OCI-LY1 (cell line): ENCODE data around the gene GUCA1A.

Experiments
- H2AFZ ChIP-seq: fragments of 200-600 bp; sonication (generic), shearing (Covaris generic); 2 replicates; pipeline ENCODE4 v1.6.0; 2014; ENCODE audit warnings: antibody characterized with exemption, mild to moderate bottlenecking, low read length
- H3F3A ChIP-seq: fragments of 200-600 bp; sonication (generic), shearing (Covaris generic); 2 replicates; pipeline ENCODE4 v1.6.0; 2014; ENCODE audit warnings: mild to moderate bottlenecking, antibody characterized with exemption, low read length, moderate library complexity; ENCODE audit not compliant: insufficient read depth
- H3K27ac ChIP-seq: fragments of 200-600 bp; sonication (generic); 2 replicates; pipeline ENCODE4 v1.5.1; 2014; ENCODE audit warnings: low read length, mixed run types, mild to moderate bottlenecking, low read depth; ENCODE audit not compliant: poor library complexity, severe bottlenecking
- H3K27me3 ChIP-seq: fragments of 200-600 bp; sonication (generic); 2 replicates; pipeline ENCODE4 v1.6.0; 2014; ENCODE audit warnings: antibody characterized with exemption, mild to moderate bottlenecking, low read length, moderate library complexity; ENCODE audit not compliant: insufficient read depth
- H3K36me3 ChIP-seq: fragments of 200-600 bp; sonication (generic); 2 replicates; pipeline ENCODE4 v1.6.1; 2014; ENCODE audit warnings: mild to moderate bottlenecking, antibody characterized with exemption, low read length, moderate library complexity, mixed read lengths; ENCODE audit not compliant: insufficient read depth
- H3K4me1 ChIP-seq: fragments of 200-600 bp; sonication (generic); 2 replicates; pipeline ENCODE4 v1.5.1; 2014; ENCODE audit warnings: mild to moderate bottlenecking, low read length, moderate library complexity; ENCODE audit not compliant: insufficient read depth, severe bottlenecking
- H3K4me2 ChIP-seq: fragments of 200-600 bp; sonication (generic), shearing (Covaris generic); 2 replicates; pipeline ENCODE4 v1.6.1; 2014; ENCODE audit warnings: low read length
- H3K4me3 ChIP-seq: fragments of 200-600 bp; sonication (generic); 2 replicates; pipeline ENCODE4 v1.5.1; 2014; ENCODE audit warnings: low read length, low read depth, mild to moderate bottlenecking, mixed read lengths; ENCODE audit not compliant: poor library complexity, severe bottlenecking
- H3K79me2 ChIP-seq: fragments of 200-600 bp; shearing (Covaris generic); 2 replicates; pipeline ENCODE4 v1.6.1; 2016; ENCODE audit warnings: mixed run types, low read length, mixed read lengths; ENCODE audit not compliant: insufficient read depth
- H3K9ac ChIP-seq: fragments of 200-600 bp; sonication (generic), shearing (Covaris generic); 2 replicates; pipeline ENCODE4 v1.6.1; 2014; ENCODE audit warnings: mild to moderate bottlenecking, low read length, mixed read lengths
- H3K9me2 ChIP-seq: fragments of 200-600 bp; sonication (generic), shearing (Covaris generic); 2 replicates; pipeline ENCODE4 v1.6.1; 2014; ENCODE audit warnings: low read depth, mild to moderate bottlenecking, low read length, mixed read lengths
- H3K9me3 ChIP-seq: fragments of 200-600 bp; shearing (Covaris generic); 2 replicates; pipeline ENCODE4 v1.6.1; 2014; ENCODE audit warnings: low read length, mixed read lengths
- H4K20me1 ChIP-seq: fragments of 200-600 bp; sonication (generic), shearing (Covaris generic); 2 replicates; pipeline ENCODE4 v1.6.0; 2016; ENCODE audit warnings: mild to moderate bottlenecking, low read length; ENCODE audit not compliant: insufficient read depth
- EZH2 ChIP-seq: fragments of 200-600 bp; sonication (generic), shearing (Covaris generic); IDR thresholded peaks from 2 replicates; pipeline ENCODE4 v1.8.0; 2017; ENCODE audit warnings: borderline replicate concordance, mixed run types, mild to moderate bottlenecking, antibody characterized with exemption, low read length, moderate library complexity, mixed read lengths
- TF ChIP-seq, protein P1 (sequence below): fragments of 200-600 bp; sonication (generic), shearing (Covaris generic); IDR thresholded peaks from 2 replicates; pipeline ENCODE4 v1.5.1; 2017; ENCODE audit warnings: mild to moderate bottlenecking, antibody characterized with exemption, low read length, moderate library complexity, mixed read lengths

Gene GUCA1A

GRCh38 chr6:42171813-42172581, 1.2 kb upstream of the GUCA1A start:
- H4K20me1 ChIP-seq: no peaks in the 10 kb centered on the region
- no peak overlapping the region for H3K27ac ChIP-seq
- no peaks in the 10 kb centered on the region for H3K9me3 ChIP-seq
- H3K9me2 ChIP-seq: no peaks in the 10 kb centered on the region
- H3K4me2 ChIP-seq: no peak overlapping the region
- H3K4me3 ChIP-seq: no peak overlapping the region
- H2AFZ ChIP-seq: no peak overlapping the region
- H3K9ac ChIP-seq: no peak overlapping the region
- H3K36me3 ChIP-seq: no peaks in the 10 kb centered on the region
- H3K27me3 ChIP-seq: peaks cover 7% of the 10 kb centered on the region; the same call in 1 of the 2 replicates
- no peaks in the 10 kb centered on the region for H3K79me2 ChIP-seq
- H3F3A ChIP-seq: no peaks in the 10 kb centered on the region
- no peaks in the 10 kb centered on the region for H3K4me1 ChIP-seq
- no peak for TF ChIP-seq EZH2
- TF ChIP-seq, protein P1, sequence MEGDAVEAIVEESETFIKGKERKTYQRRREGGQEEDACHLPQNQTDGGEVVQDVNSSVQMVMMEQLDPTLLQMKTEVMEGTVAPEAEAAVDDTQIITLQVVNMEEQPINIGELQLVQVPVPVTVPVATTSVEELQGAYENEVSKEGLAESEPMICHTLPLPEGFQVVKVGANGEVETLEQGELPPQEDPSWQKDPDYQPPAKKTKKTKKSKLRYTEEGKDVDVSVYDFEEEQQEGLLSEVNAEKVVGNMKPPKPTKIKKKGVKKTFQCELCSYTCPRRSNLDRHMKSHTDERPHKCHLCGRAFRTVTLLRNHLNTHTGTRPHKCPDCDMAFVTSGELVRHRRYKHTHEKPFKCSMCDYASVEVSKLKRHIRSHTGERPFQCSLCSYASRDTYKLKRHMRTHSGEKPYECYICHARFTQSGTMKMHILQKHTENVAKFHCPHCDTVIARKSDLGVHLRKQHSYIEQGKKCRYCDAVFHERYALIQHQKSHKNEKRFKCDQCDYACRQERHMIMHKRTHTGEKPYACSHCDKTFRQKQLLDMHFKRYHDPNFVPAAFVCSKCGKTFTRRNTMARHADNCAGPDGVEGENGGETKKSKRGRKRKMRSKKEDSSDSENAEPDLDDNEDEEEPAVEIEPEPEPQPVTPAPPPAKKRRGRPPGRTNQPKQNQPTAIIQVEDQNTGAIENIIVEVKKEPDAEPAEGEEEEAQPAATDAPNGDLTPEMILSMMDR: no peak

- H3K79me2 ChIP-seq: no peaks in the 10 kb centered on the region
- no peak overlapping the region for H3K4me3 ChIP-seq
- no peak overlapping the region for H3K9ac ChIP-seq
- H3K36me3 ChIP-seq: no peaks in the 10 kb centered on the region
- peaks cover 6% of the 10 kb centered on the region for H3K4me1 ChIP-seq
- TF ChIP-seq EZH2: no peak
- TF ChIP-seq, protein P1: peak; percentile 46; the same call in 1 of the 2 replicates
- no peaks in the 10 kb centered on the region for H3K9me2 ChIP-seq
- H3K27ac ChIP-seq: no peak overlapping the region
- H3K9me3 ChIP-seq: no peaks in the 10 kb centered on the region
- H2AFZ ChIP-seq: no peak overlapping the region
- H3K4me2 ChIP-seq: no peak overlapping the region
- peaks cover 3% of the 10 kb centered on the region; the same call in 1 of the 2 replicates for H3K27me3 ChIP-seq
- no peaks in the 10 kb centered on the region for H4K20me1 ChIP-seq
- no peaks in the 10 kb centered on the region for H3F3A ChIP-seq
Observed at GRCh38 chr6:42175860-42176259, 2.7 kb downstream of the GUCA1A start.

GRCh38 chr6:42176981-42177380, 3.8 kb downstream of the GUCA1A start:
- Histone ChIP-seq H3K36me3 (no peaks in the 10 kb centered on the region), H2AFZ (no peak overlapping the region), H3K27ac (no peak overlapping the region), H3K27me3 (peaks cover 3% of the 10 kb centered on the region; the same call in 1 of the 2 replicates), H3F3A (no peaks in the 10 kb centered on the region), H3K4me3 (no peak overlapping the region), H3K9ac (no peak overlapping the region), H3K4me1 (peaks cover 6% of the 10 kb centered on the region), H3K79me2 (no peaks in the 10 kb centered on the region), H4K20me1 (no peaks in the 10 kb centered on the region), H3K9me3 (no peaks in the 10 kb centered on the region), H3K4me2 (no peak overlapping the region), H3K9me2 (no peaks in the 10 kb centered on the region)
- no peak for TF ChIP-seq EZH2
- TF ChIP-seq, protein P1: no peak
